K562 (cell line): Measurements from ENCODE around the gene CNIH1. TPM values are rescaled to one million over a fixed set of nuclear protein-coding genes. Genes with fewer than 3 reads are reported as not detected.

Experiments
- ARID2 ChIP-seq: fragments of 450-650 bp; IDR thresholded peaks from 2 replicates; pipeline ENCODE4 v1.6.1; 2017; ENCODE audit warnings: antibody characterized with exemption, mild to moderate bottlenecking
- ATF2 ChIP-seq: sonication (generic); formaldehyde crosslinking; IDR thresholded peaks from 2 replicates; pipeline ENCODE4 v1.8.1; 2022; ENCODE audit warnings: missing genetic modification reagents
- BMI1 ChIP-seq: fragments of 150-350 bp; IDR thresholded peaks from 2 replicates; pipeline ENCODE4 v1.6.1; 2014; ENCODE audit warnings: low read length
- CEBPG ChIP-seq, 3 experiments: fragments of 200-800 bp in 1 of 3; sonication (Bioruptor generic) in 1 of 3; sonication (generic) in 1 of 3; formaldehyde crosslinking in 1 of 3; IDR thresholded peaks in 2 of 3; conservative IDR thresholded peaks in 1 of 3; 2 replicates each; pipeline versions ENCODE4 v1.6.1 to v1.8.0; 2016 to 2022; ENCODE audit warnings: missing compliant biosample characterization in 2 of 3, missing genetic modification characterization in 2 of 3, mild to moderate bottlenecking in 1 of 3, missing genetic modification reagents in 1 of 3
- ELF4 ChIP-seq: fragments of 450-650 bp; formaldehyde crosslinking; IDR thresholded peaks from 2 replicates; pipeline ENCODE4 v1.4.0; 2022; ENCODE audit warnings: missing genetic modification characterization
- FOXO4 ChIP-seq: fragments of 450-650 bp; formaldehyde crosslinking; IDR thresholded peaks from 2 replicates; pipeline ENCODE4 v1.4.0; 2020; ENCODE audit warnings: mild to moderate bottlenecking, moderate library complexity
- GATA2 ChIP-seq: sonication (generic); formaldehyde crosslinking; IDR thresholded peaks from 2 replicates; pipeline ENCODE4 v1.4.0; 2020; ENCODE audit warnings: mild to moderate bottlenecking, missing genetic modification reagents
- HNRNPK ChIP-seq: fragments of 200-400 bp; formaldehyde crosslinking; IDR thresholded peaks from one replicate; pipeline ENCODE4 v1.6.1; 2018; ENCODE audit warnings: mild to moderate bottlenecking, low read depth, low read length; ENCODE audit not compliant: poor library complexity, severe bottlenecking
- HNRNPL ChIP-seq: fragments of 200-400 bp; formaldehyde crosslinking; IDR thresholded peaks from 2 replicates; pipeline ENCODE4 v1.6.1; 2017; ENCODE audit warnings: low read depth, mild to moderate bottlenecking, low read length
- HNRNPLL ChIP-seq: fragments of 200-400 bp; formaldehyde crosslinking; IDR thresholded peaks from 2 replicates; pipeline ENCODE4 v1.6.1; 2017; ENCODE audit warnings: low read length, low read depth, mild to moderate bottlenecking; ENCODE audit not compliant: poor library complexity, severe bottlenecking
- KDM2B ChIP-seq: fragments of 250-450 bp; sonication (Bioruptor Pico); IDR thresholded peaks from 2 replicates; pipeline ENCODE4 v1.8.0; 2021; ENCODE audit warnings: mild to moderate bottlenecking, moderate library complexity
- MEF2A ChIP-seq: IDR thresholded peaks from 2 replicates; pipeline ENCODE4 v1.6.1; 2011; ENCODE audit warnings: low read depth, mild to moderate bottlenecking, low read length, moderate library complexity; ENCODE audit not compliant: control insufficient read depth
- NKRF ChIP-seq: fragments of 450-650 bp; IDR thresholded peaks from 2 replicates; pipeline ENCODE4 v1.6.1; 2016; ENCODE audit warnings: borderline replicate concordance
- POLR2G ChIP-seq: fragments of 200-400 bp; formaldehyde crosslinking; IDR thresholded peaks from 2 replicates; pipeline ENCODE4 v1.6.1; 2017; ENCODE audit warnings: low read depth, mild to moderate bottlenecking, antibody characterized with exemption, low read length, moderate library complexity
- STAT5B ChIP-seq: fragments of 250-450 bp; sonication (Bioruptor Pico); IDR thresholded peaks from 2 replicates; pipeline ENCODE4 v1.8.0; 2021; ENCODE audit warnings: mild to moderate bottlenecking, inconsistent platforms
- TEAD2 ChIP-seq: fragments of 450-650 bp; IDR thresholded peaks from 2 replicates; pipeline ENCODE4 v1.6.1; 2016; ENCODE audit warnings: missing genetic modification characterization, control low read depth, missing compliant biosample characterization
- TEAD4 ChIP-seq, 2 experiments: sonication (generic) in 1 of 2; formaldehyde crosslinking in 1 of 2; IDR thresholded peaks; 2 replicates each; pipeline versions ENCODE4 v1.6.1 to v1.8.0; 2012 to 2022; ENCODE audit warnings: borderline replicate concordance in 1 of 2, inconsistent platforms in 1 of 2, low read length in 1 of 2, mild to moderate bottlenecking in 1 of 2, missing genetic modification reagents in 1 of 2
- TRIM28 ChIP-seq: fragments of 450-650 bp; IDR thresholded peaks from 2 replicates; pipeline ENCODE4 v1.6.1; 2017
- ZNF398 ChIP-seq: fragments of 250-450 bp; sonication (Bioruptor Pico); IDR thresholded peaks from 2 replicates; pipeline ENCODE4 v1.8.0; 2021; ENCODE audit warnings: moderate library complexity, mild to moderate bottlenecking, inconsistent platforms
- ZNF584 ChIP-seq: fragments of 200-800 bp; sonication (Bioruptor generic); IDR thresholded peaks from 2 replicates; pipeline ENCODE4 v1.6.1; 2016; ENCODE audit warnings: low read depth, mild to moderate bottlenecking, missing genetic modification characterization, missing compliant biosample characterization
- ZNF778 ChIP-seq: fragments of 450-650 bp; formaldehyde crosslinking; IDR thresholded peaks from 2 replicates; pipeline ENCODE4 v1.4.0; 2020; ENCODE audit warnings: mild to moderate bottlenecking, moderate library complexity
- ZNF780A ChIP-seq: fragments of 250-450 bp; sonication (Bioruptor Pico); IDR thresholded peaks from 2 replicates; pipeline ENCODE4 v1.5.0; 2021; ENCODE audit warnings: mild to moderate bottlenecking
- polyA plus RNA-seq, 8 experiments: library from polyadenylated mRNA; depleted of rRNA in 4 of 8; stranded (reverse) in 5 of 8; unstranded in 3 of 8; fragments of >200 nt; fragmentation: Nextera tagmentation in 2 of 8; fragmentation: Illumina TruSeq in 1 of 8; extraction: Ambion mirVana in 2 of 8; extraction: Trizol in 1 of 8; gene quantifications; 2 replicates each; pipeline versions ENCODE4 v1.2.1 to v1.2.3, GENCODE V29; 2011 to 2014; ENCODE audit warnings: inconsistent platforms in 1 of 8, missing spikeins in 1 of 8
- total RNA-seq, 7 experiments: library from RNA; depleted of rRNA in 6 of 7; stranded (reverse); fragments of >200 nt in 6 of 7; fragmentation: Illumina TruSeq in 2 of 7; extraction: Trizol in 2 of 7; gene quantifications; 2 replicates each; pipeline versions ENCODE4 v1.2.1 to v1.2.3, GENCODE V29; 2011 to 2021; ENCODE audit warnings: low replicate concordance in 1 of 7

The CNIH1 gene
- total and polyA plus RNA-seq, 9 of the 15 experiments (the other 6 are each of a cell fraction or from before 2014, with no cell fraction given) = 13.9 to 283 (median 77.3) TPM

- TF ChIP-seq NKRF (no peak), ZNF398 (CRISPR knock-in tag) (no peak), HNRNPLL (peak; percentile 27), CEBPG (CRISPR knock-in tag; IDR thresholded peaks at IDR 0.05) (no peak), CEBPG (tag; conservative IDR thresholded peaks at IDR 0.05 in 1 of 2, IDR thresholded peaks at IDR 0.05 in 1 of 2) (no peak), TEAD4 (IDR thresholded peaks at IDR 0.05; ENCODE audit: low read length) (no peak), TEAD4 (CRISPR knock-in tag; IDR thresholded peaks at IDR 0.05; ENCODE audit: borderline replicate concordance) (no peak), STAT5B (CRISPR knock-in tag) (no peak), TEAD2 (tag) (no peak), FOXO4 (CRISPR knock-in tag) (no peak), GATA2 (CRISPR knock-in tag) (no peak), ARID2 (no peak), ATF2 (CRISPR knock-in tag) (no peak), HNRNPK (no peak), ZNF780A (no peak), ZNF584 (CRISPR knock-in tag) (no peak), MEF2A (no peak), TRIM28 (no peak), HNRNPL (peak; percentile 87), ZNF778 (CRISPR knock-in tag) (no peak), ELF4 (no peak), BMI1 (no peak), KDM2B (CRISPR knock-in tag) (no peak), POLR2G (peak; percentile 92)
Measured at GRCh38 chr14:54488646-54489317, 47.6 kb upstream of the CNIH1 start, which contains the start of gene GMFB (continued).
